NCI-H1417 (cell line): ENCODE results near the gene DDX17.

Experiments
- DNase-seq, 3 experiments: peaks; one replicate each; lab custom pipeline; 2025; lab: John Stamatoyannopoulos, UW

DDX17 gene

DNA sequence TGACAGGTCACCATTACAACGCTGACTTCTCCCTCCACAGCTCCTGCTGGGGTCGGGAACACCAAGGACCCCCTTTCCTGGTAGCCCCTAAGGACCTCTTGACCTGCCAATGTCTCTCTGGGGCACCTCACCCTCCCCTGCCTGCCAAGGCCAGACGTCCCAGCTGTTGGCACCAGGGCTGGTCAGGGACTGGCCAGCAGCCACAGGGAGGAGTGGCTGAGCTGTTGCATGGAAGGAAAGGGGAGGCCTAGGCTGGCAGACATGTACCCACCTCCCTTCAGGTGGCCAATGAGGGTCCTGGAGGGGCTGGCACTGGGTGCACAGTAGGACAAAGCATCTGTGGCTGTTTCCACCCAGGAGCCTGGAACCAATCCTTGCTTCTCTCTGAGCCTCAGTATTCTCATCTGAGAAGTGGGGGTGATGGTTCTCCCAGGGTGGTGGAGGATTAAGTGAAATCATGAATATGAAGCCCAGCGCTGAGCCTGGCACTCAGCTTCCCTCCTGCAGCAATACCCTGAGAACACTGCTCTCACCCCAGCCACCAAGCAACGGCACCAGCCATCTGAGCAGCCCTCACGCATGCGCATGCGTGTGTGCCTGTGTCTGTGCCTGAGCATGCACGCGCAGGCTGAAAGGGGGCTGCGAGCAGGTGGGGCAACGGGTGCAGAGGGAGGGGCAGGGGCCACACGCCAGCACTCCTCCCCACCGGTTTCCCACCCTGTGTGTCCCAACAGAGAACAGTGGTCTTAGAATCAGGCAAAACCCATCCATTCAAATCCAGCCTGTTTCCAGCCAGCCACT, 57.0 kb downstream of the DDX17 start:
- no peak for DNase-seq

DNA sequence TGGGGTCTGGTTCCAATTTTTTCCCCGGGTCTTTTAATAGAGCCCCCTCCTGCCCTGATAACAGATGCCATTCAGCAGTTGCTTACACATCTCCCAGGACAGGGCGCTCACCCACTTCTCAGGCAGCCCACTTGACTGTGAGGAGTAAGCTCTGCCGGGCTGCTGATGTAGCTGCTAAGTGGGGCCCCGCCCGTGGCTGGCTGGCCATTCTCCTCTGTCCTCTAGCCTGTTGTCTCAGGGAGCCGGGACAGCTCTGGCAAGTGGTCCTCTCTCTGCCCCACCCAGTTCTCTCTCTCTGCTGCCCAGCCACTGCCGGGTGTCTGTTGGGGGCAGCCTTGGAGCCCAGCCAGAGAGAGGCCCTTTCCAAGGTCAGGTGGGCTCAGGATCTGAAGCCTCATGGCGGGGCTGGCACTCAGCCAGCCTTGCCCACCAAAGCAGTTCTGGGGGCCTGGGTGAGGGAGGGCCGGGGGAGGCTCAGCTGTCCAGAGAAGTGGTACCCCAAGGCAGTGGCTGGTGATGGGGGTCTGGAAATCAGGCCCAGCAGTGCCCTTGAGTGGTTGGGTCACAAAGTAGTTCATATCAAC, 60.0 kb downstream of the DDX17 start:
- DNase-seq: no peak

DNA sequence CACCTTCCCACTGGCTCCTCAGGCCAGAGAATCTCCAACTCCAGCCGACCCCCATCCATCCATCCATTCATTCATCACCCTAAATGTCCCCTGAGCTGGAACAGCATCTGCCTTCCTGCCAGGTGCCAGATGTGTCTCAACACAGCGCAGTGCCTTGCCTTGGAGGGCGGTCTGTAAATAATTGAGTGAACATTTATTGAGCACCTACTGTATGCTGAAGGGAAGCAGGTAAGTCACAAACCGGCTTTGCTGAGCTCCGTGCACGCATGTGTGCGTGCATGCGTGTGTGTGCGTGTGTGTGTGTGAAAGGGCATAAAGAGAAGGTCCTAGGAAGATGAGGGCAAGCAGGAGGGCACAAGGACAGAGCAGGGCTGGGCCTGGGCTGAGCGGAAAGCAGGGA, 61.3 kb downstream of the DDX17 start:
- no peak for DNase-seq

DNA sequence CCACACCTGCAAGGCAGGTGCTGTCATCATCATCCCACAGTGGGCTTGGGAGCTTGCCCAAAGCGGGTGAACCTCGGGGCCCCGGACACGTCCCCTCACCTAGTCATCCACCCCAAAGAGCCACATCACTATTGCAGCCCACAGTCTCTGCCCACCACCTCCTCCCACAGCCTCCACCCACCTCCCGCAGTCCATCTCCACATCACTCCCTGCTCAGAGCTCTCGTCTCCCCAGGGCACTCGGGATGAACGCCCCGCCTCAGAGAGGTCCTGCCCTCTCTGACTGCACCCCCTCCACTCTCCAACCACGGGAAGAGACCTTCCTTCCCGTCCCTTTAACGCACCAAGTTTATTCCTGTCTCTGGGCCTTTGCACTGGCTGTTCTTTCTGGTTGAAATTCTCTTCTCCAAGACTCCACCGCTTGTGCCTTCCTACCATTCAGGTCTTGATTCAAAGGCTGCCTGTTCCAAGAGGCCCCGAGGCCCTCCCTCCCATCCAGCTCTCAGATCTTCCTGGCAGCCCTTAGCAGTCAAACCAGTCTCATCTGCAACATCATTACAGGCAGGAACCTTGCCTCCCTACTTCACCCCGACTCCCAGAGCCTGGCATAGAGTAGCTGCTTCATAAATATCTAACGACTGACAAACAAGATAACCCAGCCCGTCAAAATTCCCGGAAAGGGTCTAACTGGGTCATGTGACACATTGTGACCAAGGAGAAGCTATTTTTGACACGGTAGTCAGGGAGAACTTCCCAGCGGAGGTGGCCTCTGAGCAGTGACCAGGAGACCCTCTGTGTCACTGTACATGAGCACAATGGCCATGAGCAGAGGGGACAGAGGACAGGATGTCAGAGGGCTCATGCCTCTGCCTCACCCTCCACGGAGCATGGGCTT, 62.2 kb downstream of the DDX17 start:
- DNase-seq: no peak

DNA sequence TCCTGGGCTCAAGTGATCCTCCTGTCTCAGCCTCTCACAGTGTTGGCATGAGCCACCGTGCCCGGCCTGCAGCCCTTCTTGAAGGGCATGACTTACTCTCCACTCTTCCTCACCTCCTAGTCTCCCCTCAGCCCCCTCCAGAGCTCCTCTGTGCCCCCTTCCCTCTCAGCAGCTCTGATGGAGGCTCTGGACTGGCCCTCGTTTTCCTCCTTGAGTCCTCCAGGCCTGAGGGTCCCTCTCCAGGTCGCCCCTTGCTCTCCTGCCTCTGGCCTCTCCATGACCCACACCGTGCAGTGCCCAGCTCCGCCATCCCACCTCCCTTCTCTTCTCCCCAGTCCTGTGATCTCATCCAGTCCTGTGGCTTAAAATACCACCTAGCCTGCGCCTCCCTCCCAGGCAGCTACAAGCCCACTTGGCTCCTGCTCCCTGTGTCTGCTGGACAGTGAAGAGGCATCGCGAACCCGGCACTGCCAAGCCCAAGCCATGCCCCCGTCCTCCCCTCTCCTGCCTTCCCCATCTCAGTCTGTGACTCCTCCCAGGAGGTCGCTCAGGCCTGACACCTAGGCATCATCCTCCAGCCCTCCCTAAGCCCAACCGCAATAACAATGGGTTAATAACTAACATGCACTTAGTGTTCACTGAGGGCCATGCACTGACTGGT, 63.0 kb downstream of the DDX17 start:
- DNase-seq: no peak

DNA sequence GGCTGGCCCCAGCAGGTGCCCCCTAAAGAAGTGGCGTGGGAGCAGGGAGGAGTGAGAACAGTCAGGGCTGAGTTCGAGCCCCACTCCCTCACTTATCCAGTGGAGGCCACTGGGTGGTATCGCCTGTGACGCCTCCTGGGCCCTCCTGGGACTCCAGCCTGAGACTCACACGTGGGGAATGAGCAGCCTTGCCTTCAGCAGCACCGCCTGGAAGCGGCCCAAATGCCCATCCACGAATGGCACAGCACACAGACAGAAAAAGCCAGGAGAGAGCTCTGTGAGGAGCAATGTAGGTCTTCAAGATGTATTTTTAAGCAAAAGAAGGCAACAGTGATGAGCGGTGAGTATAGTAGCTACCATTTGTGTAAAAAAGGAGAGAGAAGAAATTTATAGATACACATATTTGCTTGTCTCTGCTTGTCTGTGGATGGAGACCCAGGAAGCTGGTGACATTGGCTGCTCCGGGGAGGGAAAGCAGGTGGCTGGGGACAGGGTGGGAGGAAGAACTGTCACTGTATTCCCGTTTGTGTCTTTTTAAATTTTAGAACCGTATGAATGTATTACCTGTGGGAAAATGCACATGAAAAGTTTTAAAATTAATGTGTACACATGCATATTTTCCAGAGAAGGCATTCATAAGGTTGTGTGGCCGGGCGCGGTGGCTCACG, 64.4 kb downstream of the DDX17 start:
- no peak for DNase-seq

DNA sequence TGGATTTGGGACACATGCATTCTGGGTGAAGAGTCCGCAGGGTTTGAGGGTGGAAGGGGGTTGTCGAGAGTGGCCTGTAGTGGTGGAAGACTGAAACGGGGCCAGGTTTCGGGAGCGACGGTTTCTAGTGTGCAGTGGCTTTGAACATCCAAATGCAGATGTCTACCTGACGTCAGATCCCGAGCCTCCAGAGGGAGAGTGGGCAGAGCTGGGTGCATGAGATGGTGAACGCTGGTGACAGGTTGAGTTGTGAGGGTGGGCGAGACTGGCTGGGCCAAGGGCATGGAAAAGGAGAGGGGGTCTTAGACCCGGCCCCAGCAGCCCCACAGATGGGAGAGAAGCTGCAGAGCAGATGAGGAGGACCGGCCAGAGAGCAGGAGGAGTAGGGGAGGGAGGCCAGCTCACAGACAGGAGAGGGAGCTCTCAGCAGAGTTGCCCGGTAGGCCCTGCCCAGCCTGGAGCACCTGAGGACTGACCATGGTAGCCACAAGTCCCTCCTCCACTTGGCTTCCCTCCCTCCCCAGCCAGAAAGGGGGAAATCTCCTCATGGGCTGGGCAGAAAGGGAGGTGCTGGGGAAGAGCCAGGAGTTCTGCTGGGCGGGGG, 65.3 kb downstream of the DDX17 start:
- no peak for DNase-seq

DNA sequence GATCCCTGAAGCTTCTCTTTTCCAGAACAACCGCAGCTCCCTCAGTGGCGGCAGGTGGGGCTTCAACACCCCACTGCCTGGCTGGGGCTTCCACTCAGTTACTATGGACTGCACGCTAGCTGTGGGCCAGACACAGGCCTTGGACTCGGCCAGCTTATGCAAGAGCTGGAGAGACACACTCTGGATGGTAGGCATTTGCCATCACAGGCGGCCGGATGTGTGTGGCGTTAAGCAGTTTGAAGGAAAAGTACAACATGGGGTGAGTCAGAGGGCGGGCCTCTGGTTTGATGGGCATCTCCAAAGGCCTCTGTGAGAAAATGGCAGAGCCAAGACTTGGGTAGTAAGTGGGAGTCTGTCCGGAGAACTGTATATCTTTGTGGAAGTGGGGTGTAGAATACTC, 68.7 kb downstream of the DDX17 start:
- no peak for DNase-seq

DNA sequence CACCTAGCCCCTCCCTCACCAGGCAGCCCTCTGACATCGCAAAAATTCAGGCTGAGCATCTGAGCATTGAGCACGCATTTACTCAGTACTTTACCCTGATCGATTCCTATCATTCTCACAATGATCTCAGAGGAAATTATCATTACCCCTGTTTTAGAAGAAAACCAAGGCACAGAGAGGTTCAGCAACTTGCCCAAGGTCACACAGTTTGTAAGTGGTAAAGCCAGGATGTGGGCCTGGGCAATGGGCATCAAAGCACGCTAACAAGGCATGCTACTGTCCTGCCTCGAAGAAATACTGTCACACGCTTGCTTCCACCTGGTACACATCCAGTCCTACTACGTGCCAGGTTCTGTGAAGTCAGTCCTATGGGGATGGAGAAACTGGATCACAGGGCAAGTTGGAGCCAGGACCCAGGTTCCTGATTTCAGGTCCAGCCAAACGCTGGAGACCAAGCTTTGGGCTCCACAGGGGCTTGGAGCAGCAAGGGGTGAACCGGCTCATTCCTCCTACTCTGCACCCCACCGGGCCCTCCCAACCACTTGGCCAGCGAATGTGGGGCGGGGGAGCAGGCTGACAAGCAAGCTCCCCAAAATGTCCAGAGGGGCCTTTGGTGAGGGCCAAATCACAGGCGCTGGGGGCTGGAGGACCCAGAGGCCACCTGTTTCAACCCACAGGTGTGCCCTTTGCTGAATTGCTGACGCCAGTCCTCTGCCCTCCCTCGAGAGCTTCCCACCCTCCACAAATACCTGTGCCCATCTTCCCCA, 69.3 kb downstream of the DDX17 start:
- DNase-seq: no peak

DNA sequence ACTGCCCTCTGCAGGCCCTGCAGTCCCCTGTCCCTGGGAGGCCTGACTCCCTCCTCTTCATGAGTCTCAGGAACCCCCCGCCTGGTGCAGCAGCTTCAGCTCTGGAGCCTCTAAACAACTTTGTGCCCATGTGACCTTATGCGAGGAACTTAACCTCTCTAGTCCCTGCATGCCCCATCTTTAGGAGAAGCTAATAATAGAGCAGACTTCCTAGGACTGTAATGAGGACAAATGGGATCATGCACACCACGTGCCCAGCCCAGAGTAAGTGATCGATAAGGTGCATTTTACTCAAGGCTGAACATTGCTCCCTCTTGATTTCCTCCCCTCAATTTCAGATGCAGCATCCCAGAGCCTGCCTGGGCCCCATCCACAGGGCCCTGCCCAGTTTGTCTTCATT, 70.1 kb downstream of the DDX17 start:
- DNase-seq: no peak

DNA sequence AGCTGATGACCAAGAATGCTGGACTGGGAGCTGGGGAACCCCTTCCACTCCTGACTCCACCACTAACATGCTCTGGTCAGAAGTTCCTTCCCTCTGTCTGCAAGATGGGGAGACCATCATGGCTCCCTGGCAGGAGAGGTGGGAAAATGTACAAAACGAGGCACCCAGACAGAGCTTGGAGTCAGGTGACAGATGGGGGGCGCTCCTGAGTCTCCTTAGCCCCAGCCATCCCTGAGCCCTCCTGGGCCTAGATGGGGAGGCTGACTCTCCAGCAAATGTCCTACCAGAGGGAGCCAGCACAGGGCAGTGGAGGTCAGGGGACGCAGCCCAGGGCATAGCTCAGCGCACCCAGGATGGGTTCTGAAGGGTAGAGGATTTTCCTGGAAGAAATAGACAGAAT, 71.1 kb downstream of the DDX17 start:
- no peak for DNase-seq

DNA sequence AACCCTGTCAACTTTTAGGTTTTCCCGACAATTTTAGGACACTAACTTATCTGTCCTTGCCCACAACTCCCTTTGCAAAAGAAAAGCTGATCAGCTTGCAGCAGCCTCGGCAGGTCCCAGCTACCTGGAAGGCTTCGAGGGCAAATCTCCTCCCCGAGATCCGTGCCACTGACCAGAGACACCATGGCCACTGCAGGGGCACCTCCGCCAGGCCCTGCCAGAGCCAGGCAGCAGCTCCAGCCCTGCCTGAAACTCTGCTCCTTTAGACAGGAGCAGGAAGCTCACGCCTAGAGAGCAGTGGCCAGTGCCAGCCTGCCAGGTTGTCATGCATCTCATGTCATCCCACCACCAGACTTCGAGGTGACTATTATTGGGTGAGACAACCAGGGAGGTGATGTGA, 72.2 kb downstream of the DDX17 start:
- DNase-seq: no peak
